Measurements from ENCODE around the gene C1orf21.

C1orf21 gene

GRCh38 chr1:184487531-184488193, 100.8 kb downstream of the C1orf21 start:
- DNase-seq: no peak

- no peak for DNase-seq
These were observed 103.1 kb downstream of the C1orf21 start for GRCh38 chr1:184489908-184490307.

DNA sequence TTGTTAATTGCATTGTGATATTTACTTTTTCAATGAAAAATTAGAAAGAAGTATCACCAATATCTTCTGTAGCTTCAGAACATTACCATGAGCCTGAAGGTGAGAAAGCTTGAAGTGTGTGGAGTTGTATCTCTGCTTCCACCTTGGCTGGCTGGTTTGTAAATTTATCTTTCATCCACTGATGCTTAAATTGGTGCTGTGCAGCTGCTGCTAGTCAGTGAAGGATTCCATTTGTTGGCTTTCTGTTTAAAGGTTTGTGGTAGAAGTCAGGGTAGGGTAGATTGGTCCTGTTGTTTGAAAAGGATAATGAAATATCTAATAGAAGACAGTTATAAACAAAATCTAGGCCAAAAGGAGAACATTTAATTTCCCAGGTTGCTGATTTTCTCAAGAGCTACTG, 105.7 kb downstream of the C1orf21 start:
- DNase-seq: no peak

DNA sequence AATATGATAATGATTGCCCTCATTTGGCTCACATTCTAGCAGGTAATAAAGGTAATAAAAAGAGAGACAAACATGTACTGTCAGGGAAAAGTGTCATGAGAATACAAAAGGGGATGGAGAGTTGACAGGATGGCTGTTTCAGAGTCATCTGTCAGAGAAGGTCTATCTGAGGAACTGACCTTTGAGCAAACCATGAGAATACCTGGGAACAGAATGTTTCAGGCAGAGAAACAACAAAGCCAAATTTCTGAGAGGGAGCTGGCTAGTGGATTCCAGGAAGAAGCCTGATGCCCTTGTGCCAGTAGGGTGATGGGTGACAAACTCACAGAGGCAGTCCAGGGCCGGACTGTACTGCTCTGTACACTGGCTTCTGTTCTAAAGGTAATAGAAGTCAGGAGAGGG, 107.2 kb downstream of the C1orf21 start:
- DNase-seq: no peak

GRCh38 chr1:184494929-184495328, 108.1 kb downstream of the C1orf21 start:
- DNase-seq: no peak

DNA sequence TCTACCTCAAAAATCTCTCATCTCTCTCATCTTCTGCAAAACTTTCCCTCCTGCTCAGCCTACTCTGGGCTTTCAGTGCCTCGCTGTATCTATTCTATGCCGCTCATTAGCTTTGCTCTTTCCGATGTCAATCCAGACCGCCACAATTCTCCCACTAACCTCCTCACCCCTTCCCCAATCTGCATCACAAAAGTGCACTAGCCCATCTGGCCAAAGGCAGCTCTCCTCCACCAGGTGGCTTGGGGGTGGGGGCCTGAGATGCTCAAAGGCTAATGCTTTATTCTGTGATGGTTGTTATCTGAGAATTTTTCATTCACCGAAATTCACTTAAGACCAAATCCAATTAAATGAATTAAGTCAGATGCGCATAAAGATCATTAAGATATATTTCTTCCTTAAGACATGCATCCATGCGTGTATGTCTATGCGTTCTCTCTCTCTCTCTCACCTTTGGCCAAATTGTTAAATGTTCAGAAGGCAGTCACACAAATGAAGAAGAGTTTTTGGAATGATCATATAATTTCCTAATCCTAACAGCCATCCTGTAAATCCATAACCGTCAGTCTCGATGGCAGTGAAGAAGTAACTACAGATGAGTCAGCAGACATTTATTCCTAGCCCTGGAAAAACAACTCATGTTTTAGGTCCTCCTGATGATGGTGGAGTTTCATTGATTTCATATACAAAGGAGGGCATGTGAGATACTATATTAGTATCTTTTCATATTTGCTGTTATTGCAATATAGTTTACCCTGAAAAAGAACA, 111.3 kb downstream of the C1orf21 start:
- no peak for DNase-seq

- no peak for DNase-seq
These were observed 112.8 kb downstream of the C1orf21 start for GRCh38 chr1:184499616-184500015.

GRCh38 chr1:184502161-184502560, 115.3 kb downstream of the C1orf21 start:
- DNase-seq: no peak

DNA sequence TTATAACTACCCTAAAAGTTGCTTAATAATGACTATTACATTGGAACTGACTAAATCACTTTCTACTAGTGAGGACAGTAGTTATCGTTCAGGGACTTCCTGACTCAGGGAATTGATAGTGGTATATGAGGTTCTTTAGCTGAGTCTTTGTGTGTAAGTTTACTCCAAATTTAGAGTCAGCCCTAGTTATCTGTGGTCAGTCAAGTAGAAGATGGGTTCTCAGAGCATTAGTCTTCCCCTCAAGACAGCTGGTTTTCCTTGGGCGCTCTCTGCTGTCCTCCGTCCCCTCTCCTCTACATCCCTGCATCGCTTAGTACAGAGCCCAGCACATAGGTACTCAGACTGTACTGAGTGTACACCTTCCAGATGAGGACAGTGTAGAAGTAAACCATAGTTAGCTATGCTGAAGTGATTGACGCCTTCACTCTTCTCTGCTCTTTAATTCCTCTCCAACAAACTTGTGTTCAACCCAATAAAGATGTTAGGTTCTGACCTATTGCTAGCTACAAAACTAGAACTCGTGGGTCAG, 116.5 kb downstream of the C1orf21 start:
- no peak for DNase-seq

DNA sequence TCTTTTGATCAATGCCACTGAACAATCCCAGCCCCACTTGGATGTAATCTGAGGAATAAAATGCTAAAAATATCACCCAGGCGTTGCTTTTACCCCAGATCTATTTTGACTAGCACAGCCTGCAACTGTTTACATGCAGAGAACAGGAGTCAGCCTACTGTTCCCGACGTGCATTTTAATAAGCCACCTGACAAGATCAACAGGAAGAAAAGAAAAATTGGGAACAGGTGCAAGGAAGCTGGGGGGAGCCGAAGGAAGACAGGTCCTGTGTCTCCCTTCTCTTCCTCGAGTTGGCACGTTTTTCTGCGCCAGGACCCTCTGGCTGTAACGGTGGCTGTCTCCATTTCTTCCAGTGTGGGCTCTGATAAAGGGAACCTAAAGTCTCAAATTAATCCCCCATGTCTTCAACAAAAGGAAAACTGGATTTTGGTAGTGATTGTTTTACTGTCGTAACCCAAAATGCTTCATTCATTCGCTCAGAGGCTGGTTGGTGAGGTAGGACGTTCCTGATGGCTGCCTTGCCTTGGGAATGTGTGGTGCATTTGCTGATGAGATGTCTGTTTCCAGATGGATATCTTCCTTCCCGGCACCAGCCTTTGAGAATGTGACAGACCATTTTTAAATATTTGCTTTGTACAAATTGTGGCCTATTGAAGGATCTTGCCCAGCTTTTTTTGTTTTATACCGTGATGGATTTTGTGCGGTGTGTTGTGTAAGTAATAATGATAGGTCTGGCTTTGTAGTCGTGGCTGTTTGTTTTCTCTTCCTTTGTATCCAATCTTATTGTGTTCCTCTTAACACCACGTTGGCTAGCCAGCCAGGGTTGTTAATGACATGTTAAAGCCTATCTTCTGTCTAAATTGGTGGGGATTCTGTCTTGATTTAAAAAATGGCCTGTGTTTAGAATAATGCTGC, 117.5 kb downstream of the C1orf21 start:
- DNase-seq: no peak

GRCh38 chr1:184504955-184505338, 118.1 kb downstream of the C1orf21 start:
- DNase-seq: no peak

DNA sequence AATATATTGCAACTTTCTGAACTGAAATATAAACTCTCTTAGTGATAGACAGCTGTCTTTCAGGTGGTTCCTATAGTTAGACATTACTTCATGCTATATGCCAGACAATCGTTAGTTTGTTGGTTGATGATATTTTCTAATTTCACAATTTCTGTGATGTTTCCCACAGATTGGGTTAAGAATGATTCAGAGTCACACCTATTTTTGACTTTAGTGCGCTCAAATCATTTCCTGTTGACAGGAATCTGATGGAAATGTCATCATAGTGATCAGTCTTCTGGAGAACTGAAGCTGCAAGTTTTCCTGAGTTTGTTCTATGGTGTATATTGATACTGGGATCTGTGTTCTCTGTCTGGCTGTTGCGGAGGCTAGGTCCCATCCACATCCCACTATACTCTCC, 119.7 kb downstream of the C1orf21 start:
- DNase-seq: no peak

GRCh38 chr1:184507165-184507564, 120.3 kb downstream of the C1orf21 start:
- no peak for DNase-seq

- DNase-seq: no peak
These were observed 120.9 kb downstream of the C1orf21 start for GRCh38 chr1:184507604-184508280.

DNA sequence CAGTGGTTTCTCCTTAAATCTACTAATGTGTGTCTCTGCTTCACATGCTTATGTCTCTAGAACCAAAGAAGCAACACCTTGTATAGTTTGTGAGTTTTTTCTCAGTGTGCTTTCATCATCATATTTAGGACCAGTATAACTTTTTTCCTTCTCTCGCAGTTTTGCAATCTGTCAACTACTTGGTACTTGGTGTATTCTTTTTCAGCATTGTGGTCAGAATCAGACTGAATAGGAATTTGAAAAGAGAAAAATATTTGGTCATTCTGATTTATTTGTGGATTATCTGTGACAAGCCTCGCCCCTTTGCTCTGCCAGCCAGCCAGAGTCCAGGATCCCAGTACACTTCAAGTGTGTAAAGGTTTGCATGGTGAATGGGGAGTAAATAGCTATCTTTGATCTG, 122.3 kb downstream of the C1orf21 start:
- DNase-seq: no peak

- no peak for DNase-seq
These were observed 123.3 kb downstream of the C1orf21 start for GRCh38 chr1:184510110-184510509.

GRCh38 chr1:184512724-184513123, 125.9 kb downstream of the C1orf21 start:
- DNase-seq: no peak

- DNase-seq: no peak
These were observed 126.6 kb downstream of the C1orf21 start for GRCh38 chr1:184513421-184513820.

DNA sequence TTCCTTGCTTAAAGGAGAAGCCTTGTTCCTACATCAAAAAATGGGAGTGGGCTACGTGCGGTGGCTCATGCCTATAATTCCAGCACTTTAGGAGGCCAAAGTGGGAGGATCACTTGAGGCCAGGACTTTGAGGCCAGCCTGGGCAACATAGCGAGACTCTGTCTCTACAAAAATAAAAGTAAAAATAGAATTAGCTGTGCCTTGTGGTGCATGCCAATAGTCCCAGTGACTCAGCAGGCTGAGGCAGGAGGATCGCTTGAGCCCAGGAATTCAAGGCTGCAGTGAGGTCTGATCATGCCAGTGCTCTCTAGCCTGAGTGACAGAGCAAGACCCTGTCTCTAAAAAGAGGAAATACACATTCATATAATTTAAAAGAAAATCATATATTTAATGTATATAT, 127.1 kb downstream of the C1orf21 start:
- no peak for DNase-seq

- DNase-seq: no peak
These were observed 127.6 kb downstream of the C1orf21 start for GRCh38 chr1:184514447-184514846.

- no peak for DNase-seq
These were observed 130.3 kb downstream of the C1orf21 start for GRCh38 chr1:184517130-184517529.

DNA sequence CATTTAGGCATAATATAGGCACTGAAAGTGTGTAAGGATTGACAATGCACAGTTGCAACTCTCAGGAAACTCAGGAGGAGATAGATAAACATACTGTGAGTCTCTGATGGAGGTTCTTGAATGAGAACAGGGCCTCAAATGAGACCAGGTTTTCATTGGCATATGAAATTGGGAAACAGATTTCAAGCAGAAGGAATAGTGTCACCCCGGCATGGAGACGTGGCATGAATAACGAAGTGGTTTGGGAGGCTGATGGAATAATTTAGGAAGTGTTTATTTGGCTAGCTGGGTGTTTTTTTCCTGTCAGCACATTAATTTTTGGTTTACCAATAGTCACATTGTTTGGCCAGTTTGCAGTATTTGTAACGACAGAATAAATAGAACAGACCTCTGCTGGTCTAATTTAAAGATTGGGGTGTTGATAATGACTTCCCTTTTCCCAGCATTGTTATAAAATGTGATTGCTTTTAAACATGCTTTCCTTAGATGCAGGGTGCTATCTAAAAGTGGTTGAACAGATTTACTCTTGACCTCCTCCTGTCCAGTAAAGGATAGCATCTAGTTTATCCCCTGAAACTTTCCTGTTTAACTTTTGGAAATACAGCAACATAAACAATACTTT, 132.0 kb downstream of the C1orf21 start:
- no peak for DNase-seq

All from stimulated activated CD4-positive, alpha-beta T cell treated with anti-CD3 and anti-CD28 coated beads, Interleukin-4, amount 100 ng/mL, for 24 hours (primary cell).